BLaER1 treated with 17β-estradiol and CSF1 and Interleukin-3, amounts not matched to agents 10 nM and 100 nM (cell line): ENCODE measurements around the gene UBQLN4.

Experiments
- H3K27ac ChIP-seq, 11 experiments: shearing (Covaris generic); formaldehyde crosslinking; 2 replicates each; pipeline ENCODE4 v1.8.1; 2022
- H3K27me3 ChIP-seq, 11 experiments: shearing (Covaris generic); formaldehyde crosslinking; 2 replicates each; pipeline ENCODE4 v1.8.1; 2022
- H3K36me3 ChIP-seq, 11 experiments: shearing (Covaris generic); formaldehyde crosslinking; 2 replicates each; pipeline ENCODE4 v1.8.1; 2022
- H3K4me1 ChIP-seq, 10 experiments: shearing (Covaris generic); formaldehyde crosslinking; 2 replicates each; pipeline ENCODE4 v1.8.1; 2022
- H3K4me2 ChIP-seq, 11 experiments: shearing (Covaris generic); formaldehyde crosslinking; 2 replicates each; pipeline ENCODE4 v1.8.1; 2022
- H3K4me3 ChIP-seq, 10 experiments: shearing (Covaris generic); formaldehyde crosslinking; 2 replicates each; pipeline ENCODE4 v1.8.1; 2022
- H3K9ac ChIP-seq, 11 experiments: shearing (Covaris generic); formaldehyde crosslinking; 2 replicates each; pipeline ENCODE4 v1.8.1; 2022
- H3K9me3 ChIP-seq, 11 experiments: shearing (Covaris generic); formaldehyde crosslinking; replicated peaks in 1 of 11; 2 replicates each; pipeline ENCODE4 v1.8.1; 2022
- H4K20me1 ChIP-seq, 11 experiments: shearing (Covaris generic); formaldehyde crosslinking; 2 replicates each; pipeline ENCODE4 v1.8.1; 2022
- Cebpa-rat ChIP-seq, 11 experiments: shearing (Covaris generic); IDR thresholded peaks; 2 replicates each; pipeline ENCODE4 v1.8.1; 2022

The UBQLN4 gene

DNA sequence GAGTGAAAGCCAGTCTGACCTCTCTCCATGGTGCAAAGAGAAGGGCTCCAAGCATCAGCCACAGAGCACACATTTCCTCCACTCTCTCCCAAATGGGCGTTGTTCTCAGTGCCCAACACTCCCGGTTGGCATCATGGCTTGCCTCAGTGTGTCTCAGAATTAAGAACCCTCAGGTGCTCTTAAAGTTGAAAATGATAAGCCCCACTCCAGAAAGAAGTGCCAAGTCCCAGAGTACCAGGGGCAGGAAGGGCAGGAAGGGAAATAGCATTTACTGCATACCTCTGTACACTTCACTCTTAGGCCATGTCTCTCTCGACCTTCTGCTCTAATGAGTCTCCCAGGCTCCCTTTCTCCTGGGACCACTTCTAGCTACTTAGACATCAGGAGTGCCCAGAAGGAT is 60.0 kb downstream of the UBQLN4 start:
- no peaks in the 10 kb centered on the region for H3K27me3 ChIP-seq
- no peaks in the 10 kb centered on the region for H4K20me1 ChIP-seq
- no peak for TF ChIP-seq Cebpa-rat (IDR thresholded peaks at IDR 0.05)
- H3K4me3 ChIP-seq, result no peak overlapping the region
- H3K4me2 ChIP-seq, result no peak overlapping the region; a peak in 1 of 22 replicates
- no peak overlapping the region for H3K27ac ChIP-seq
- H3K36me3 ChIP-seq, result no peaks in the 10 kb centered on the region
- no peak overlapping the region for H3K9ac ChIP-seq
- no peaks in the 10 kb centered on the region for H3K9me3 ChIP-seq
- peaks cover 41 to 54% (median 47%) of the 10 kb centered on the region in 10 experiments for H3K4me1 ChIP-seq

DNA sequence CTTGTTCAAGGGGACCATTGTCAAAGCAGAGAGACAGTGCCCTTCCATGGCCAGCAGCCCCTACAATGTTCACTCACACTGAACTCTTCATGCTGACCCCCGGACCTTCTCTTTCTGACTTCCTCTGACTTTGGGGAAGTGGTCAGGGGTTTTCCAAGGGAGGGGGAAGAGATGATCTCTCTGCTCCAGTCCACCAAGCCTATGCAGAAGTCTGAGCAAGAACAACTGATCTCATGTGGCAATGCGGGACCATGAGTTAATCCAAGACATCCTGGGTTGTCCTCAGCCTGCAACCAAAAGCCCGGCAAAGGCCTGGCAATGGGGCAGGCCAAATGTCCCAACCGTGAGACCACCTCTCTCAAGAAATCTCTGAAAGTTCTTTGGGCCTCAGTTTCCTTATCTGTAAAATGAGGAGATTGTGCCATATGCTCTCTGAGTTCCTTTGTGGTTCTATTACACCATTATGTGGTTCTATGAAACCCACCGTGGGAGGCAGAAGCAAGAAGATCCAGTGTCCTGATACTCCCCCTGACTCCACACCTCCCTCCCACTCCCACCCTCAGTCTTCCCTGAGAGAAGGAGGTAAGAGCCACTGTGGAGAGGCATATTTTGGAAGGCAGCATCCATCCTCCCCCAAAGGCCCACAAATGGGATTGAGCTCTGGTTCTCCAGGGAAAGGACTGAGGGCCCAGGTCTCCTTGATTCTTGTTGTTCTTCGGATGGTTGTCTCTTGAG is 63.4 kb downstream of the UBQLN4 start:
- H3K9ac ChIP-seq, result peak overlapping the region; percentile 16 to 66 (median 55); a peak in 20 of 22 replicates
- TF ChIP-seq Cebpa-rat (IDR thresholded peaks at IDR 0.05), result no peak
- peaks cover 47 to 64% (median 58%) of the 10 kb centered on the region in 10 experiments for H3K4me1 ChIP-seq
- no peak overlapping the region; a peak in 2 of 20 replicates for H3K4me3 ChIP-seq
- H3K27me3 ChIP-seq, result no peaks in the 10 kb centered on the region
- peak overlapping the region; percentile 24 to 77 (median 63); a peak in 19 of 22 replicates for H3K27ac ChIP-seq
- H3K36me3 ChIP-seq, result no peaks in the 10 kb centered on the region
- H3K4me2 ChIP-seq, result peak overlapping the region; percentile 23 to 92 (median 73)
- 0 out of 22 replicates have a peak, but pooled peaks cover 0 to 5% (median 0%) of the 10 kb centered on the region in 11 experiments for H3K9me3 ChIP-seq
- no peaks in the 10 kb centered on the region for H4K20me1 ChIP-seq

- no peaks in the 10 kb centered on the region for H3K36me3 ChIP-seq
- H4K20me1 ChIP-seq, result no peaks in the 10 kb centered on the region
- H3K27ac ChIP-seq, result peak overlapping the region in 10 of 11 experiments; percentile 45 to 77 (median 65); a peak in 17 of 22 replicates
- H3K4me3 ChIP-seq, result peak overlapping the region in 1 of 10 experiments; percentile 18; a peak in 2 of 20 replicates
- no peaks in the 10 kb centered on the region for H3K27me3 ChIP-seq
- peak overlapping the region; percentile 16 to 66 (median 55); a peak in 18 of 22 replicates for H3K9ac ChIP-seq
- 0 out of 22 replicates have a peak, but pooled peaks cover 0 to 5% (median 0%) of the 10 kb centered on the region in 11 experiments for H3K9me3 ChIP-seq
- peak overlapping the region; percentile 23 to 92 (median 73) for H3K4me2 ChIP-seq
- TF ChIP-seq Cebpa-rat (IDR thresholded peaks at IDR 0.05), result no peak
- H3K4me1 ChIP-seq, result peaks cover 54 to 70% (median 64%) of the 10 kb centered on the region in 10 experiments
These were observed 64.2 kb downstream of the UBQLN4 start for GRCh38 chr1:155989242-155990004.
